Stimulated activated effector memory CD8-positive, alpha-beta T cell treated with anti-CD3 and anti-CD28 coated beads, Interleukin-12 subunit alpha, Interleukin-12 subunit beta, amount 100 ng/mL, for 72 hours (primary cell): ENCODE results near the gene APBA2.

ENCODE experiments used
- ATAC-seq: fragments of 150-1000 bp; cut with Tn5 transposase; 2 replicates; pipeline ENCODE4 v1.10.0; 2021
- DNase-seq, 2 donors: peaks; one replicate each; pipeline ENCODE4 v3.0.0; 2021 to 2022; ENCODE audit warnings: low spot score in 2 of 2
- H3K27ac Mint-ChIP-seq: one replicate; pipeline ENCODE4 v1.8.0; 2022; ENCODE audit warnings: mild to moderate bottlenecking, mixed read lengths
- H3K36me3 Mint-ChIP-seq: one replicate; pipeline ENCODE4 v1.8.0; 2022; ENCODE audit warnings: mild to moderate bottlenecking, mixed read lengths
- H3K4me1 Mint-ChIP-seq: one replicate; pipeline ENCODE4 v1.8.0; 2022; ENCODE audit warnings: mixed read lengths
- H3K4me3 Mint-ChIP-seq: one replicate; pipeline ENCODE4 v1.8.0; 2022; ENCODE audit warnings: mild to moderate bottlenecking, mixed read lengths
- H3K9me3 Mint-ChIP-seq: one replicate; pipeline ENCODE4 v1.8.0; 2022; ENCODE audit warnings: mixed read lengths

Gene APBA2

GRCh38 chr15:29053006-29053405, 167.2 kb downstream of the APBA2 start:
- Mint-ChIP-seq H3K36me3 (no peaks in the 10 kb centered on the region), H3K4me1 (peaks cover 10% of the 10 kb centered on the region), H3K4me3 (no peak overlapping the region), H3K27ac (no peak overlapping the region), H3K9me3 (no peaks in the 10 kb centered on the region)
- DNase-seq = no peak
- no peak for ATAC-seq

GRCh38 chr15:29053661-29054131, 167.9 kb downstream of the APBA2 start:
- DNase-seq (no peak), ATAC-seq (no peak)
- no peaks in the 10 kb centered on the region for H3K9me3 Mint-ChIP-seq
- no peaks in the 10 kb centered on the region for H3K36me3 Mint-ChIP-seq
- no peak overlapping the region for H3K4me3 Mint-ChIP-seq
- H3K4me1 Mint-ChIP-seq = peaks cover 10% of the 10 kb centered on the region
- H3K27ac Mint-ChIP-seq = no peak overlapping the region

GRCh38 chr15:29054171-29055045, 168.6 kb downstream of the APBA2 start:
- DNase-seq (no peak), ATAC-seq (no peak)
- Mint-ChIP-seq H3K9me3 (no peaks in the 10 kb centered on the region), H3K36me3 (no peaks in the 10 kb centered on the region), H3K27ac (no peak overlapping the region), H3K4me3 (no peak overlapping the region), H3K4me1 (peaks cover 10% of the 10 kb centered on the region)

GRCh38 chr15:29055876-29056275, 170.1 kb downstream of the APBA2 start:
- Mint-ChIP-seq H3K4me1 (peaks cover 7% of the 10 kb centered on the region), H3K4me3 (no peak overlapping the region), H3K9me3 (no peaks in the 10 kb centered on the region), H3K27ac (no peak overlapping the region), H3K36me3 (no peaks in the 10 kb centered on the region)
- ATAC-seq (no peak), DNase-seq (no peak)

- DNase-seq = no peak
- ATAC-seq = no peak
- H3K4me1 Mint-ChIP-seq = no peaks in the 10 kb centered on the region
- no peak overlapping the region for H3K27ac Mint-ChIP-seq
- no peak overlapping the region for H3K4me3 Mint-ChIP-seq
- H3K36me3 Mint-ChIP-seq = no peaks in the 10 kb centered on the region
- H3K9me3 Mint-ChIP-seq = no peaks in the 10 kb centered on the region
These were observed 171.2 kb downstream of the APBA2 start for GRCh38 chr15:29056839-29057450.

GRCh38 chr15:29057856-29058255, 172.1 kb downstream of the APBA2 start:
- H3K27ac Mint-ChIP-seq = no peak overlapping the region
- H3K4me1 Mint-ChIP-seq = no peaks in the 10 kb centered on the region
- H3K4me3 Mint-ChIP-seq = no peak overlapping the region
- no peaks in the 10 kb centered on the region for H3K36me3 Mint-ChIP-seq
- H3K9me3 Mint-ChIP-seq = no peaks in the 10 kb centered on the region
- DNase-seq (no peak), ATAC-seq (no peak)

GRCh38 chr15:29058903-29059539, 173.2 kb downstream of the APBA2 start:
- DNase-seq (no peak), ATAC-seq (peak; percentile 73)
- H3K9me3 Mint-ChIP-seq = no peaks in the 10 kb centered on the region
- H3K4me3 Mint-ChIP-seq = no peak overlapping the region
- no peaks in the 10 kb centered on the region for H3K36me3 Mint-ChIP-seq
- H3K27ac Mint-ChIP-seq = no peak overlapping the region
- no peaks in the 10 kb centered on the region for H3K4me1 Mint-ChIP-seq

- no peaks in the 10 kb centered on the region for H3K4me1 Mint-ChIP-seq
- H3K36me3 Mint-ChIP-seq = no peaks in the 10 kb centered on the region
- no peak for DNase-seq
- no peak for ATAC-seq
- no peak overlapping the region for H3K4me3 Mint-ChIP-seq
- no peaks in the 10 kb centered on the region for H3K9me3 Mint-ChIP-seq
- H3K27ac Mint-ChIP-seq = no peak overlapping the region
These were observed 174.3 kb downstream of the APBA2 start for GRCh38 chr15:29059871-29060640.

GRCh38 chr15:29061746-29062145, 176.0 kb downstream of the APBA2 start:
- no peak for ATAC-seq
- DNase-seq = no peak
- no peaks in the 10 kb centered on the region for H3K4me1 Mint-ChIP-seq
- H3K4me3 Mint-ChIP-seq = no peak overlapping the region
- no peaks in the 10 kb centered on the region for H3K36me3 Mint-ChIP-seq
- H3K9me3 Mint-ChIP-seq = no peaks in the 10 kb centered on the region
- H3K27ac Mint-ChIP-seq = no peak overlapping the region

GRCh38 chr15:29062179-29062591, 176.4 kb downstream of the APBA2 start:
- Mint-ChIP-seq H3K36me3 (no peaks in the 10 kb centered on the region), H3K9me3 (no peaks in the 10 kb centered on the region), H3K27ac (no peak overlapping the region), H3K4me1 (no peaks in the 10 kb centered on the region), H3K4me3 (no peak overlapping the region)
- no peak for DNase-seq
- no peak for ATAC-seq

GRCh38 chr15:29062626-29063025, 176.9 kb downstream of the APBA2 start:
- H3K4me1 Mint-ChIP-seq = no peaks in the 10 kb centered on the region
- no peaks in the 10 kb centered on the region for H3K36me3 Mint-ChIP-seq
- no peak overlapping the region for H3K27ac Mint-ChIP-seq
- H3K9me3 Mint-ChIP-seq = no peaks in the 10 kb centered on the region
- ATAC-seq = no peak
- no peak for DNase-seq
- no peak overlapping the region for H3K4me3 Mint-ChIP-seq

- no peak overlapping the region for H3K27ac Mint-ChIP-seq
These were observed 177.9 kb downstream of the APBA2 start for GRCh38 chr15:29063646-29064045.

GRCh38 chr15:29064290-29064689, 178.5 kb downstream of the APBA2 start:
- Mint-ChIP-seq H3K36me3 (no peaks in the 10 kb centered on the region), H3K4me1 (no peaks in the 10 kb centered on the region), H3K4me3 (no peak overlapping the region), H3K9me3 (no peaks in the 10 kb centered on the region), H3K27ac (no peak overlapping the region)
- DNase-seq (no peak), ATAC-seq (no peak)

More at GRCh38 chr15:29063646-29064045, 177.9 kb downstream of the APBA2 start:
- no peak overlapping the region for H3K4me3 Mint-ChIP-seq
- no peaks in the 10 kb centered on the region for H3K36me3 Mint-ChIP-seq
- ATAC-seq = no peak
- H3K9me3 Mint-ChIP-seq = no peaks in the 10 kb centered on the region
- H3K4me1 Mint-ChIP-seq = no peaks in the 10 kb centered on the region
- DNase-seq = no peak

GRCh38 chr15:29064731-29065130, 179.0 kb downstream of the APBA2 start:
- H3K4me1 Mint-ChIP-seq = no peaks in the 10 kb centered on the region
- no peak overlapping the region for H3K4me3 Mint-ChIP-seq

GRCh38 chr15:29065571-29065970, 179.8 kb downstream of the APBA2 start:
- Mint-ChIP-seq H3K4me1 (no peaks in the 10 kb centered on the region), H3K4me3 (no peak overlapping the region), H3K9me3 (no peaks in the 10 kb centered on the region), H3K36me3 (no peaks in the 10 kb centered on the region), H3K27ac (no peak overlapping the region)
- no peak for DNase-seq
- no peak for ATAC-seq

More at GRCh38 chr15:29064731-29065130, 179.0 kb downstream of the APBA2 start:
- Mint-ChIP-seq H3K27ac (no peak overlapping the region), H3K9me3 (no peaks in the 10 kb centered on the region), H3K36me3 (no peaks in the 10 kb centered on the region)
- ATAC-seq = no peak
- DNase-seq = no peak
